NT2/D1 (cell line): ENCODE data around the gene PSMA6.

Source experiments
- YY1 ChIP-seq: IDR thresholded peaks from 2 replicates; pipeline ENCODE4 v1.6.1; 2011; ENCODE audit not compliant: insufficient read length, insufficient read depth
- ZNF274 ChIP-seq: IDR thresholded peaks from 2 replicates; pipeline ENCODE4 v1.6.1; 2011; ENCODE audit warnings: mild to moderate bottlenecking, low read depth, low read length

- TF ChIP-seq ZNF274, result no peak
- no peak for TF ChIP-seq YY1
Observed at GRCh38 chr14:35344107-35344807, 52.1 kb downstream of the PSMA6 start.
